Measurements from ENCODE around the gene KLHDC4. TPM values are rescaled to one million over a fixed set of nuclear protein-coding genes. Genes with fewer than 3 reads are reported as not detected.
"Not testable (repeated sequence)": the region's sequence is repeated elsewhere in the genome, so short reads cannot be mapped to it uniquely, and the experiment has no call there.

The KLHDC4 gene
- total RNA-seq, 1 experiment from 2014 or later = 76.2 TPM

GRCh38 chr16:87789437-87790291 is 23.9 kb upstream of the KLHDC4 start:
- TF ChIP-seq CTCF (conservative IDR thresholded peaks at IDR 0.05) = no peak
- Histone ChIP-seq H4K8ac (replicated peaks; ENCODE audit: insufficient read length, low read depth, low read length) (no peak overlapping the region), H3K79me2 (ENCODE audit: insufficient read depth, low read length) (no peaks in the 10 kb centered on the region), H2BK120ac (ENCODE audit: low read depth, low read length, poor library complexity, severe bottlenecking) (no peak overlapping the region), H2BK20ac (ENCODE audit: low read depth, low read length, poor library complexity, severe bottlenecking) (no peak overlapping the region), H4K20me1 (ENCODE audit: control insufficient read depth, insufficient read depth, insufficient read length) (no peaks in the 10 kb centered on the region), H3K4me1 (ENCODE audit: insufficient read depth, low read length) (no peaks in the 10 kb centered on the region; the same call in 1 of the 2 replicates), H3T11ph (ENCODE audit: low read length) (no peak overlapping the region), H3K56ac (ENCODE audit: insufficient read length, low read depth, low read length) (no peak overlapping the region), H2AK5ac (ENCODE audit: insufficient read length, low read length) (no peak overlapping the region), H3K4ac (ENCODE audit: low read depth, low read length) (no peak overlapping the region), H3K9ac (ENCODE audit: extremely low read depth, insufficient read length, low read length) (no peak overlapping the region), H4K5ac (ENCODE audit: insufficient read length, low read depth, low read length) (no peak overlapping the region), H3K23me2 (ENCODE audit: insufficient read length, low read depth, low read length, poor library complexity, severe bottlenecking) (no peaks in the 10 kb centered on the region), H3K27ac (ENCODE audit: insufficient read length, low read depth, low read length) (no peak overlapping the region), H4K91ac (ENCODE audit: insufficient read length, low read depth, low read length) (no peak overlapping the region), H2BK15ac (ENCODE audit: low read depth, low read length) (no peak overlapping the region), H3K79me1 (ENCODE audit: insufficient read depth, low read depth, low read length, poor library complexity, severe bottlenecking) (no peaks in the 10 kb centered on the region), H3K14ac (ENCODE audit: insufficient read depth, low read length) (no peak overlapping the region), H2BK5ac (ENCODE audit: insufficient read length, low read length) (no peak overlapping the region), H3K23ac (ENCODE audit: insufficient read length, low read depth, low read length) (no peak overlapping the region), H3K9me3 (ENCODE audit: control insufficient read depth, low read depth, low read length) (no peaks in the 10 kb centered on the region), H3K18ac (ENCODE audit: insufficient read length, low read depth, low read length) (no peak overlapping the region), H2AFZ (ENCODE audit: low read length) (no peak overlapping the region), H2BK12ac (ENCODE audit: insufficient read length, low read depth, low read length) (no peak overlapping the region), H3K4me2 (ENCODE audit: insufficient read depth, insufficient read length, low read length) (no peak overlapping the region), H3K27me3 (ENCODE audit: insufficient read depth, low read length) (no peaks in the 10 kb centered on the region)
- Mint-ChIP-seq H3K36me3 (ENCODE audit: insufficient read depth in 1 of 3, low read depth in 3 of 3) (no peaks in the 10 kb centered on the region), H3K4me1 (peaks cover 0 to 7% of the 10 kb centered on the region in 2 experiments; a peak in 2 of 4 replicates), H3K27me3 (ENCODE audit: low read depth) (peaks cover 4% of the 10 kb centered on the region), H3K4me3 (no peak overlapping the region), H3K27ac (no peak overlapping the region), H3K9me3 (no peaks in the 10 kb centered on the region)
- WGBS (ENCODE audit: extremely low coverage, insufficient read length, low lambda C conversion rate) = no CpG with 5 or more reads among the region's 20 CpGs
- no peak for DNase-seq

- not testable (repeated sequence) for H3K27ac Mint-ChIP-seq; H3K56ac ChIP-seq (ENCODE audit: insufficient read length, low read depth, low read length); H3K79me1 ChIP-seq (ENCODE audit: insufficient read depth, low read depth, low read length, poor library complexity, severe bottlenecking); H3T11ph ChIP-seq (ENCODE audit: low read length); H3K14ac ChIP-seq (ENCODE audit: insufficient read depth, low read length); H3K27me3 ChIP-seq (ENCODE audit: insufficient read depth, low read length); DNase-seq; H2BK20ac ChIP-seq (ENCODE audit: low read depth, low read length, poor library complexity, severe bottlenecking); H3K23me2 ChIP-seq (ENCODE audit: insufficient read length, low read depth, low read length, poor library complexity, severe bottlenecking); H4K91ac ChIP-seq (ENCODE audit: insufficient read length, low read depth, low read length); H3K36me3 Mint-ChIP-seq (ENCODE audit: insufficient read depth in 1 of 3, low read depth in 3 of 3); H2AFZ ChIP-seq (ENCODE audit: low read length); H3K79me2 ChIP-seq (ENCODE audit: insufficient read depth, low read length); H2AK5ac ChIP-seq (ENCODE audit: insufficient read length, low read length); H4K5ac ChIP-seq (ENCODE audit: insufficient read length, low read depth, low read length); H3K4ac ChIP-seq (ENCODE audit: low read depth, low read length); H4K20me1 ChIP-seq (ENCODE audit: control insufficient read depth, insufficient read depth, insufficient read length); H3K27me3 Mint-ChIP-seq (ENCODE audit: low read depth); H3K27ac ChIP-seq (ENCODE audit: insufficient read length, low read depth, low read length); H3K9me3 ChIP-seq (ENCODE audit: control insufficient read depth, low read depth, low read length); H3K4me2 ChIP-seq (ENCODE audit: insufficient read depth, insufficient read length, low read length); H2BK15ac ChIP-seq (ENCODE audit: low read depth, low read length); H2BK12ac ChIP-seq (ENCODE audit: insufficient read length, low read depth, low read length); H2BK120ac ChIP-seq (ENCODE audit: low read depth, low read length, poor library complexity, severe bottlenecking); H4K8ac ChIP-seq (replicated peaks; ENCODE audit: insufficient read length, low read depth, low read length); H3K4me1 ChIP-seq (ENCODE audit: insufficient read depth, low read length); H3K23ac ChIP-seq (ENCODE audit: insufficient read length, low read depth, low read length); H3K9me3 Mint-ChIP-seq; H3K9ac ChIP-seq (ENCODE audit: extremely low read depth, insufficient read length, low read length); H3K4me3 Mint-ChIP-seq; H3K18ac ChIP-seq (ENCODE audit: insufficient read length, low read depth, low read length); H3K4me1 Mint-ChIP-seq; H2BK5ac ChIP-seq (ENCODE audit: insufficient read length, low read length)
- no CpG with 5 or more reads among the region's 10 CpGs for WGBS (ENCODE audit: extremely low coverage, insufficient read length, low lambda C conversion rate)
Measured at GRCh38 chr16:87788730-87789436, 23.1 kb upstream of the KLHDC4 start.

Measured in H9 (cell line).